ENCODE results near the gene PDK2.

Gene PDK2

DNA sequence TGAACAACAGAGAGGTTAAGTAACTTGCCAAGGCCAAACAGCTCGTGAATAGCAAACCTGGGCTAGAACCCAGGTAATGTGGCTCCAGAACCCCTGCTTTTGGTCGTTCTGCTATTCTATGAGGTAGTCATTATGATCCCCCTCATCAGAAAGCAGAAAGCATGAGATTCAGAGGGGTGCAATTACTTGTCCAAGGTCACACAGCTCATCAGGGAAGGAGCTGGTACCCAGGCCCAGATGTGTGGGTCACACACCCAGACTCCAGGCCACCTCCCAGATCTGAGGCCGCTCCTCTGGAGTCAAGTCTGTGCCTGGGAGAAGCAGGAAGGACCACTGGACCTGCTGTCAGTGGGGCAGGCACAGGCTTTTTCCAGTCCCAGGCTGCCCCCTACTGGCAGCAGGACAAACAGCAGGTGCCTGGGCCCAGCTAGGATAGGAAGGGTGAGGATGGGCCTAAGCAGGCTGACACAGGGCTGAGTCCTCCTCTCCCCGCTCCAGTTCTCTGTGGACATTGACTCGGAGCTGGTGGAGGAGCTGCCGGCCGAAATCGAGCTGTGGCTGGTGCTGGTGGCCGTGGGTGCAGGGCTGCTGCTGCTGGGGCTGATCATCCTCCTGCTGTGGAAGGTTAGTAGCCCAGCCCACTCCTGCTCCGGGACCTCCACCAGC, 7.8 kb upstream of the PDK2 start:
- DNase-seq (ENCODE audit: insufficient read length, low spot score) (peak; percentile 90), FAIRE-seq (peak; percentile 98)
- TF ChIP-seq POLR2A (IDR thresholded peaks at IDR 0.05; ENCODE audit: low read depth, low read length), result no peak
- TF ChIP-seq SPI1 (IDR thresholded peaks at IDR 0.05; ENCODE audit: low read depth, low read length), result no peak
- no peak for TF ChIP-seq POLR2AphosphoS5 (IDR thresholded peaks at IDR 0.05; ENCODE audit: low read depth, low read length)
- TF ChIP-seq POU2F2 (IDR thresholded peaks at IDR 0.05; ENCODE audit: low read depth, low read length), result no peak
- TF ChIP-seq PAX5 (IDR thresholded peaks at IDR 0.05; ENCODE audit: insufficient read depth, low read length, severe bottlenecking), result no peak
- no peak for TF ChIP-seq TAF1 (IDR thresholded peaks at IDR 0.05; ENCODE audit: low read depth, low read length)

DNA sequence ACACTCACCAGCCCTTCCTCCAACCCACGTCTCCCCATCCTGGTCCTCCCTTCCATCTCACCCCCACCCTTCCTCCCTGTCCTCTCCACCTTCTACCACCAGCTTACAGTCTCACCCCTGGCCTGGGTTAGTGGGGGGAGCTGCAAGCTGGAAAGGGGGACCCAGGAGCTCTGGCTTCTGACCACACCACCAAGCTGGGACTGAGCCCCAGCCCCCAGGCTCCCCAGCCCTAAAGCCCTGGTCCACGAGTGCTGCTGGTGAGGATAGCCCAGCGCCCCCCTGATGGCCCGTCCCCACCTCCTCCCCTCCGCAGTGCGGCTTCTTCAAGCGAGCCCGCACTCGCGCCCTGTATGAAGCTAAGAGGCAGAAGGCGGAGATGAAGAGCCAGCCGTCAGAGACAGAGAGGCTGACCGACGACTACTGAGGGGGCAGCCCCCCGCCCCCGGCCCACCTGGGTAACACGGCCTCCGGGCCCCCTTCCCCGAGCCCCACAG, 7.2 kb upstream of the PDK2 start:
- no peak for DNase-seq (ENCODE audit: insufficient read length, low spot score)
- no peak for FAIRE-seq
- TF ChIP-seq PAX5 (IDR thresholded peaks at IDR 0.05; ENCODE audit: insufficient read depth, low read length, severe bottlenecking) (no peak), POU2F2 (IDR thresholded peaks at IDR 0.05; ENCODE audit: low read depth, low read length) (no peak), POLR2A (IDR thresholded peaks at IDR 0.05; ENCODE audit: low read depth, low read length) (no peak), SPI1 (IDR thresholded peaks at IDR 0.05; ENCODE audit: low read depth, low read length) (no peak), TAF1 (IDR thresholded peaks at IDR 0.05; ENCODE audit: low read depth, low read length) (no peak), POLR2AphosphoS5 (IDR thresholded peaks at IDR 0.05; ENCODE audit: low read depth, low read length) (no peak)

DNA sequence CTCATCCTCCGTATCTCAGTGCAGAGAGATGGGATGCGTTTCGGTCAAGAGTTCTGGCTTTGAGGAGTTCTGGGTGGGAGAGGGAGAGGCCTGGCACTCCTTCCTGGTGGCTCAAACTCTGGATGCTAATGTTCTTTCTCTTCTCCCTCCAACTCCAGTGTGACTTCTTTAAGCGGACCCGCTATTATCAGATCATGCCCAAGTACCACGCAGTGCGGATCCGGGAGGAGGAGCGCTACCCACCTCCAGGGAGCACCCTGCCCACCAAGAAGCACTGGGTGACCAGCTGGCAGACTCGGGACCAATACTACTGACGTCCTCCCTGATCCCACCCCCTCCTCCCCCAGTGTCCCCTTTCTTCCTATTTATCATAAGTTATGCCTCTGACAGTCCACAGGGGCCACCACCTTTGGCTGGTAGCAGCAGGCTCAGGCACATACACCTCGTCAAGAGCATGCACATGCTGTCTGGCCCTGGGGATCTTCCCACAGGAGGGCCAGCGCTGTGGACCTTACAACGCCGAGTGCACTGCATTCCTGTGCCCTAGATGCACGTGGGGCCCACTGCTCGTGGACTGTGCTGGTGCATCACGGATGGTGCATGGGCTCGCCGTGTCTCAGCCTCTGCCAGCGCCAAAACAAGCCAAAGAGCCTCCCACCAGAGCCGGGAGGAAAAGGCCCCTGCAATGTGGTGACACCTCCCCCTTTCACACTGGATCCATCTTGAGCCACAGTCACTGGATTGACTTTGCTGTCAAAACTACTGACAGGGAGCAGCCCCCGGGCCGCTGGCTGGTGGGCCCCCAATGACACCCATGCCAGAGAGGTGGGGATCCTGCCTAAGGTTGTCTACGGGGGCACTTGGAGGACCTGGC, 6.0 kb upstream of the PDK2 start:
- no peak for FAIRE-seq
- TF ChIP-seq POU2F2 (IDR thresholded peaks at IDR 0.05; ENCODE audit: low read depth, low read length) (no peak), PAX5 (IDR thresholded peaks at IDR 0.05; ENCODE audit: insufficient read depth, low read length, severe bottlenecking) (no peak), POLR2AphosphoS5 (IDR thresholded peaks at IDR 0.05; ENCODE audit: low read depth, low read length) (no peak), SPI1 (IDR thresholded peaks at IDR 0.05; ENCODE audit: low read depth, low read length) (no peak), POLR2A (IDR thresholded peaks at IDR 0.05; ENCODE audit: low read depth, low read length) (no peak)

DNA sequence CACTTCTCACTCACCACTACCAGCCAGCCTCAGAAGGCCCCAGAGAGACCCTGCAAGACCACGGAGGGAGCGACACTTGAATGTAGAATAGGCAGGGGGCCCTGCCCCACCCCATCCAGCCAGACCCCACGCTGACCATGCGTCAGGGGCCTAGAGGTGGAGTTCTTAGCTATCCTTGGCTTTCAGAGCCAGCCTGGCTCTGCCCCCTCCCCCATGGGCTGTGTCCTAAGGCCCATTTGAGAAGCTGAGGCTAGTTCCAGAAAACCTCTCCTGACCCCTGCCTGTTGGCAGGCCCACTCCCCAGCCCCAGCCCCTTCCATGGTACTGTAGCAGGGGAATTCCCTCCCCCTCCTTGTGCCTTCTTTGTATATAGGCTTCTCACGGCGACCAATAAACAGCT, 5.1 kb upstream of the PDK2 start:
- FAIRE-seq (no peak), DNase-seq (ENCODE audit: insufficient read length, low spot score) (no peak)
- TF ChIP-seq POU2F2 (IDR thresholded peaks at IDR 0.05; ENCODE audit: low read depth, low read length) (no peak), POLR2AphosphoS5 (IDR thresholded peaks at IDR 0.05; ENCODE audit: low read depth, low read length) (no peak), TAF1 (IDR thresholded peaks at IDR 0.05; ENCODE audit: low read depth, low read length) (no peak), PAX5 (IDR thresholded peaks at IDR 0.05; ENCODE audit: insufficient read depth, low read length, severe bottlenecking) (no peak), SPI1 (IDR thresholded peaks at IDR 0.05; ENCODE audit: low read depth, low read length) (no peak), POLR2A (IDR thresholded peaks at IDR 0.05; ENCODE audit: low read depth, low read length) (no peak)

More for the DNA sequence above, 6.0 kb upstream of the PDK2 start:
- DNase-seq (ENCODE audit: insufficient read length, low spot score), result no peak

DNA sequence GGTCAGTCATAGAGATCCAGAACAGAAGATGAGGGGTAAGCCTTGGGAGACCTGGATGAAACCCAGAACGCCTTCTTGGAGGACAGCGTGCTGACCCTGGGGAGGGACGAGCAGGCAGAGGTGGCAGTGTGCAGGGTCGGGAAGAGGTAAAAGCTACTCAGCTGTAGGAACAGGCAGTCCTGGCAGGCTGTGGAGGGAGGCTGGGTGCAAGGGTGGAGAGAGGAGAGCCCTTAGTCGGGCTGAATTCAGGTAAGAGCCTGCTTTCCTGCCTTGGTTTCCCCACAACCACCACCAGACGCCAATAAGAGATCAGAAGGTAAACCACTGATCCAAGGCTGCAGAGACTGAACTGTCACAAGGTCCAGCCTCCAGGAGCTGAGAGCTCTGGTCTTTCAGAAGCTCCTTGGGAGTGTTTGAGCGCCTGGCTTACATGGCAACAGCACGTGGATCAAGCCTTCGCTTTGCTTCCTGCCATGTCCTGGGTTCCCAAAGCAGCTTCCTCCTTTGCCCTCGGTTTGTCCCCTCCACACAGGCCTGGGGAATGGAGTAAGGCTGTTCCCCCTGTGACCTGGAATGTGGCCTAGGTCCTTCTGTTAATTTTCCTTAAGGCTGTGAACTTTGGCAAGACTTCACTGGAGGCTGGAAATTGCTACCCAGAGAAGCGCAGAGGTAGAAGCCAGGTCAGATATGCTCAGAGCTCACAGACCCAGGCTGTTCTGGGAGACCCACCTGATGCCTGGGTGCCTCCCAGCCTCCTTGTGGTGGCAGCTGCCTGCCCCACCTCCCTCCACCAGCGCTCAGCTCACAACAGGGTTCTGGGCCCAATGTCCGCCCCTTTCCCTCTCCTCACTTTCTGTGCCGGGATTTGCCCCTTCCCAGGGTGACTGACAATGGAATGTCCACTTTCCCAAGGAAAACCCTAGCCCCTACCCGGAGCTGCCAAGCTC, 3.9 kb upstream of the PDK2 start:
- TF ChIP-seq SPI1 (IDR thresholded peaks at IDR 0.05; ENCODE audit: low read depth, low read length) (no peak), PAX5 (IDR thresholded peaks at IDR 0.05; ENCODE audit: insufficient read depth, low read length, severe bottlenecking) (no peak), POLR2AphosphoS5 (IDR thresholded peaks at IDR 0.05; ENCODE audit: low read depth, low read length) (no peak), TAF1 (IDR thresholded peaks at IDR 0.05; ENCODE audit: low read depth, low read length) (no peak), POLR2A (IDR thresholded peaks at IDR 0.05; ENCODE audit: low read depth, low read length) (no peak), POU2F2 (IDR thresholded peaks at IDR 0.05; ENCODE audit: low read depth, low read length) (no peak)
- FAIRE-seq, result no peak
- DNase-seq (ENCODE audit: insufficient read length, low spot score), result no peak

DNA sequence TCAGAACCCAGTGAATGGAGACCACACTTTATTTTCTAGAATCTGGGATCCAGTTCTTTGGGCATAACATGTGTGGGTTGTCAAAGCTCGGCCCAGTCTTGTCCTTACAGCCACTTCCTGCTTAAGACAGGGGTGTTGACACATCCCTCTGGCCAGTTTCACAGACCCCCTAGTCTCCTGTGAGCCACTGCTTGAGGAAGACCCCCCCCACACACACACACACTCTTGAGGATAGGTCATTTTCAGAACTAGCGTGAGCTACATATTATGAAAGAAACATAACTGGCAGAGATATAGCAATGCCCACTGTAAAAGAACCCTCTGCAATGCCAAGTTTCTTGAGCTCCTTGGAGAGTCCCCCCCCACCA, 3.2 kb upstream of the PDK2 start:
- DNase-seq (ENCODE audit: insufficient read length, low spot score) (no peak), FAIRE-seq (no peak)
- TF ChIP-seq SPI1 (IDR thresholded peaks at IDR 0.05; ENCODE audit: low read depth, low read length) (no peak), POU2F2 (IDR thresholded peaks at IDR 0.05; ENCODE audit: low read depth, low read length) (no peak), POLR2A (IDR thresholded peaks at IDR 0.05; ENCODE audit: low read depth, low read length) (no peak), POLR2AphosphoS5 (IDR thresholded peaks at IDR 0.05; ENCODE audit: low read depth, low read length) (no peak), TAF1 (IDR thresholded peaks at IDR 0.05; ENCODE audit: low read depth, low read length) (no peak)

DNA sequence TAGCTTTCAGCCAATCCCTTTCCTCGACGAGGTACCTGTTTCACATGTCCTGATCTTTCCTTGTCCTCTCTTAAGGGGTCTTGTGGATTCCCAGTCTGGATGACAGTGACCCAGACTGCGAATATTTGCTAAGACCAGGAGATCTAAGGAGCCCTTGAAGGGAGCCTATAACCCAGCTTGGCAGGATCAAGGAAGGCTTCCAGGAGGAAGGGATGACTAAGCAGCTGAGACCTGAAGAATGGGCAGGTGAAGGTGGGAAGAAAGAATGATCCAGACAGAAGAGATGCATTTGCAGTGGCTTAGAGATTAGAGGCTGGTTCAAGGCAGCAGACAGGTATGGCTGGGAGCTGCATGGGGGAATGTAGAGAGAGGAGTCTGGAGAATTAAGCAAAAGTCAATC, 1.9 kb upstream of the PDK2 start:
- no peak for TF ChIP-seq POU2F2 (IDR thresholded peaks at IDR 0.05; ENCODE audit: low read depth, low read length)
- TF ChIP-seq TAF1 (IDR thresholded peaks at IDR 0.05; ENCODE audit: low read depth, low read length), result no peak
- no peak for TF ChIP-seq PAX5 (IDR thresholded peaks at IDR 0.05; ENCODE audit: insufficient read depth, low read length, severe bottlenecking)
- no peak for TF ChIP-seq POLR2A (IDR thresholded peaks at IDR 0.05; ENCODE audit: low read depth, low read length)
- TF ChIP-seq SPI1 (IDR thresholded peaks at IDR 0.05; ENCODE audit: low read depth, low read length), result no peak
- no peak for TF ChIP-seq POLR2AphosphoS5 (IDR thresholded peaks at IDR 0.05; ENCODE audit: low read depth, low read length)
- DNase-seq (ENCODE audit: insufficient read length, low spot score) (no peak), FAIRE-seq (no peak)

DNA sequence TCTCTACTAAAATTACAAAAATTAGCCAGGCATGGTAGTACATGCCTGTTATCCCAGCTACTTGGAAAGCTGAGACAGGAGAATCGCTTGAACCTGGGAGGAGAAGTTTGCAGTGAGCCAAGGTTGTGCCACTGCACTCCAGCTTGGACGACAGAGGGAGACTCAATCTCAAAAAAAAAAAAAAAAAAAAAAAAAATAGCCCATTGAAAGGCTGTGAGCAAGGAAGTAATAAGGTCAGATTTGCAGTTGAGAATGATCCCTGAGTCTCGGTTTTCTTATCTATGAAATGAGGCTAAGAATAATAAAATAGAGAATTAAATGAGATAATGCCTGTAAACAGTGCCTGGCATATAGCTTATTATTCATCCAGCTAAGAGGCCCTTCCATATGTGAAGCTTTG, 1.3 kb upstream of the PDK2 start:
- DNase-seq (ENCODE audit: insufficient read length, low spot score), result no peak
- TF ChIP-seq POLR2A (IDR thresholded peaks at IDR 0.05; ENCODE audit: low read depth, low read length) (no peak), PAX5 (IDR thresholded peaks at IDR 0.05; ENCODE audit: insufficient read depth, low read length, severe bottlenecking) (no peak), TAF1 (IDR thresholded peaks at IDR 0.05; ENCODE audit: low read depth, low read length) (no peak), SPI1 (IDR thresholded peaks at IDR 0.05; ENCODE audit: low read depth, low read length) (no peak), POU2F2 (IDR thresholded peaks at IDR 0.05; ENCODE audit: low read depth, low read length) (no peak), POLR2AphosphoS5 (IDR thresholded peaks at IDR 0.05; ENCODE audit: low read depth, low read length) (no peak)
- no peak for FAIRE-seq

Data from GM12891 (cell line).